Spleen (tissue), 11 donors: ENCODE results near the gene SCIMP. TPM values are rescaled to one million over a fixed set of nuclear protein-coding genes. Genes with fewer than 3 reads are reported as not detected.

Experiments
- DNase-seq: peaks from one replicate; pipeline ENCODE4 v3.0.0-alpha.2; 2020
- H3K27ac ChIP-seq, 8 donors: fragments of 200-600 bp; sonication (generic) in 7 of 8; 1 replicate in 4 of 8; 2 replicates in 4 of 8; pipeline versions ENCODE4 v1.5.0 to v1.8.0; 2016 to 2021; ENCODE audit warnings: inconsistent platforms in 4 of 8, mild to moderate bottlenecking in 4 of 8, moderate library complexity in 1 of 8
- H3K27me3 ChIP-seq, 7 donors: fragments of 200-600 bp; sonication (generic) in 6 of 7; replicated peaks in 1 of 7; 1 replicate in 4 of 7; 2 replicates in 3 of 7; pipeline versions ENCODE4 v1.5.0 to v1.8.0; 2016 to 2021; ENCODE audit warnings: inconsistent platforms in 3 of 7, mild to moderate bottlenecking in 1 of 7
- H3K36me3 ChIP-seq, 6 donors: fragments of 200-600 bp; sonication (generic) in 5 of 6; 1 replicate in 4 of 6; 2 replicates in 2 of 6; pipeline versions ENCODE4 v1.5.0 to v1.8.0; 2016 to 2021; ENCODE audit warnings: inconsistent platforms in 2 of 6
- H3K4me1 ChIP-seq, 6 donors: fragments of 200-600 bp; sonication (generic) in 5 of 6; 1 replicate in 3 of 6; 2 replicates in 3 of 6; pipeline versions ENCODE4 v1.5.0 to v1.8.0; 2016 to 2021; ENCODE audit warnings: inconsistent platforms in 3 of 6
- H3K4me3 ChIP-seq, 8 donors: fragments of 200-600 bp; sonication (generic) in 7 of 8; 1 replicate in 4 of 8; 2 replicates in 4 of 8; pipeline versions ENCODE4 v1.5.0 to v1.8.0; 2016 to 2021; ENCODE audit warnings: inconsistent platforms in 4 of 8, mild to moderate bottlenecking in 4 of 8, moderate library complexity in 2 of 8
- H3K9me3 ChIP-seq, 8 donors: fragments of 200-600 bp; sonication (generic) in 7 of 8; 1 replicate in 4 of 8; 2 replicates in 4 of 8; pipeline versions ENCODE4 v1.5.0 to v1.8.0; 2016 to 2021; ENCODE audit warnings: inconsistent platforms in 4 of 8
- POLR2A ChIP-seq, 3 donors: fragments of 450-650 bp; IDR thresholded peaks; one replicate each; pipeline ENCODE4 v1.5.1; 2017; ENCODE audit warnings: antibody characterized with exemption in 3 of 3, mild to moderate bottlenecking in 1 of 3
- POLR2AphosphoS5 ChIP-seq, 3 donors: sonication (generic); formaldehyde crosslinking; IDR thresholded peaks; one replicate each; pipeline ENCODE4 v1.5.1; 2017; ENCODE audit warnings: antibody characterized with exemption in 3 of 3
- WGBS, 5 donors: extraction: QIAGEN DNeasy Blood & Tissue Kit in 3 of 5; methylation state at CpG; one replicate each; pipeline versions ENCODE4 v1.1.5 to v1.1.7; 2013 to 2018; 5-methylcytosine and 5-hydroxymethylcytosine counted together
- intact Hi-C: fragments of 100-400 bp; cut with DNase I; formaldehyde crosslinking; loops from one replicate; pipeline ENCODE4 v1.15.0; 2023; ENCODE audit warnings: low total_unique reads
- polyA plus RNA-seq, 3 donors: library from polyadenylated mRNA; stranded (reverse); fragments of 200-250 nt; gene quantifications; one replicate each; pipeline ENCODE4 v1.2.1, GENCODE V29; 2013
- total RNA-seq, 7 donors: library from RNA; depleted of rRNA in 3 of 7; stranded (reverse); fragments of >200 nt in 3 of 7; fragmentation: NEBNext Ultra II Directional in 4 of 7; extraction: Animal tissue kit (Norgen Biotek cat#: 25700) in 4 of 7; gene quantifications; one replicate each; pipeline versions ENCODE4 v1.1.0 to v1.2.1, GENCODE V29; 2016 to 2021
- TF ChIP-seq, protein P1 (sequence below), 11 experiments: fragments of 200-600 bp in 7 of 11; fragments of 450-650 bp in 4 of 11; sonication (generic) in 4 of 11; IDR thresholded peaks in 8 of 11; conservative IDR thresholded peaks in 3 of 11; 1 replicate in 7 of 11; 2 replicates in 4 of 11; pipeline versions ENCODE4 v1.4.0 to v1.8.0; 2016 to 2021; ENCODE audit warnings: antibody characterized with exemption in 11 of 11, inconsistent platforms in 4 of 11, mild to moderate bottlenecking in 1 of 11
- donor health status: healthy with polysubstance abuse.
- donor health status: DM: no; HTN: no; CAD: no; lungs with moderate emphysema.
- donor health status: DM: no; HTN: no; CAD: no.
- donor health status: Bipolar disorder and iron deficiency.
- donor health status: healthy.
- donor health status: DM: no; HTN: no; CAD: no.
- donor health status: DM: yes; HTN: yes; CAD: no.

Gene SCIMP
- total and polyA plus RNA-seq, 10 donors = 18.9 to 102 (median 77.5) TPM

DNA sequence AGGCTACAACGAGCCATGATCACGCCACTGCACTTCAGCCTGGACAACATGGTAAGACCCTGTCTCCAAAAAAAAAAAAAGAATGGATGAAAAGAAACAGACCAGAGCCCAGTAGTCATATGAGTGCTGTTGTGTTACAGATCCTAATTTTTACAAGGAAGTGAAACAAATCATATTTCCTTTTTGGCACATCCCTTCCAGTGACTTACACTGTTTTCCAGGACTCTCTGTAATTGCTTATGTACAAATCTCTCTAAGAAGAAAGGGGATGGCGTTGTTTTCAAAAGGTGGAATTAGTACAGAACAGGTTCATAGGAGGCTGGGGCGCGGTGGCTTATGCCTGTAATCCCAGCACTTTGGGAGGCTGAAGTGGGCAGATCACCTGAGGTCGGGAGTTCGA lies 23.2 kb downstream of the SCIMP start:
- TF ChIP-seq POLR2AphosphoS5 (IDR thresholded peaks at IDR 0.05) = no peak
- no peak for TF ChIP-seq POLR2A (IDR thresholded peaks at IDR 0.05)
- TF ChIP-seq, protein P1, sequence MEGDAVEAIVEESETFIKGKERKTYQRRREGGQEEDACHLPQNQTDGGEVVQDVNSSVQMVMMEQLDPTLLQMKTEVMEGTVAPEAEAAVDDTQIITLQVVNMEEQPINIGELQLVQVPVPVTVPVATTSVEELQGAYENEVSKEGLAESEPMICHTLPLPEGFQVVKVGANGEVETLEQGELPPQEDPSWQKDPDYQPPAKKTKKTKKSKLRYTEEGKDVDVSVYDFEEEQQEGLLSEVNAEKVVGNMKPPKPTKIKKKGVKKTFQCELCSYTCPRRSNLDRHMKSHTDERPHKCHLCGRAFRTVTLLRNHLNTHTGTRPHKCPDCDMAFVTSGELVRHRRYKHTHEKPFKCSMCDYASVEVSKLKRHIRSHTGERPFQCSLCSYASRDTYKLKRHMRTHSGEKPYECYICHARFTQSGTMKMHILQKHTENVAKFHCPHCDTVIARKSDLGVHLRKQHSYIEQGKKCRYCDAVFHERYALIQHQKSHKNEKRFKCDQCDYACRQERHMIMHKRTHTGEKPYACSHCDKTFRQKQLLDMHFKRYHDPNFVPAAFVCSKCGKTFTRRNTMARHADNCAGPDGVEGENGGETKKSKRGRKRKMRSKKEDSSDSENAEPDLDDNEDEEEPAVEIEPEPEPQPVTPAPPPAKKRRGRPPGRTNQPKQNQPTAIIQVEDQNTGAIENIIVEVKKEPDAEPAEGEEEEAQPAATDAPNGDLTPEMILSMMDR (IDR thresholded peaks at IDR 0.05 in 8 of 11, conservative IDR thresholded peaks at IDR 0.05 in 3 of 11) = no peak
- H3K27ac ChIP-seq = peak overlapping the region; percentile 7 to 90 (median 74)
- intact Hi-C loops = no loop called here

DNA sequence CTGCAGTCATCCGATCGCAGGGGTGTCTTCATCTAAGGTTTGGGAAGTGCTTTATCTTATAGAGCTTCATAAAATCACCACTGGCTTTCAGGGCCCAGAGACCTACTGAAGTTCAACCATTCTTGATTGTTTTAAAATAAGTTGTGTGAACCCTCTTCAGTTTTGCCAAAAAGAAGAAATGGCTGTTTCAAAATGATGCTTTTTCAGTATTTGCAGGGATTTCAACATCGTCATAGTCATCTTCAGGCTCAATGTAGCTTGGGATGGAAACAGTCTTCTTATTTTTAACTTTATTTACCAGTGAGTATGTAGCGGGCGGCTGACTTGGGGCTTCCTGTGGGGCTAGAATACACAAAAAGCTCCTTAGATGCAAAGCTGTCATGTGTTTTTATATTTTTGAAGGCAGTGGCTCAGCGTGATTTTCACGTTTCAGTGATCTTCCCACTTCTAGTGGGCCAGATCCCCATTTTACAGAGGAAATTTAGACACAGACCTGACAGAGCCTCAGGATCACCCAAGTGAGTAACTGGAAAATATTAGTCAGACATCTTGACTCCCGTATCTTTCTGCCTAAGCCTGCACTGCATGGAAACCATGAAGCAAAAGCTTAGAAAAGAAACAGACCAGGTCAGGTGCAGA lies 23.9 kb downstream of the SCIMP start:
- peak; percentile 61 for DNase-seq
- Histone ChIP-seq H3K4me1 (peaks cover 0 to 52% (median 37%) of the 10 kb centered on the region in 6 donors), H3K27me3 (no peaks in the 10 kb centered on the region), H3K27ac (peak overlapping the region in 7 of 8 donors; percentile 72 to 90 (median 75)), H3K36me3 (peaks cover 0 to 66% (median 17%) of the 10 kb centered on the region in 6 donors), H3K4me3 (no peak overlapping the region), H3K9me3 (no peaks in the 10 kb centered on the region)
- intact Hi-C loops = no loop called here
- 64 to 79% (median 73%) methylated on average over 8 of the region's 8 CpGs for WGBS, 5 donors
- TF ChIP-seq POLR2A (IDR thresholded peaks at IDR 0.05) (no peak), POLR2AphosphoS5 (IDR thresholded peaks at IDR 0.05) (no peak)
- TF ChIP-seq, protein P1 (IDR thresholded peaks at IDR 0.05 in 8 of 11, conservative IDR thresholded peaks at IDR 0.05 in 3 of 11) = no peak

More for the DNA sequence above, 23.2 kb downstream of the SCIMP start:
- H3K4me3 ChIP-seq = no peak overlapping the region
- no peaks in the 10 kb centered on the region for H3K9me3 ChIP-seq
- no peaks in the 10 kb centered on the region for H3K27me3 ChIP-seq
- DNase-seq = peak; percentile 42
- WGBS, 5 donors = 77 to 90% (median 84%) methylated on average over 7 of the region's 7 CpGs
- peaks cover 0 to 73% (median 22%) of the 10 kb centered on the region in 6 donors for H3K36me3 ChIP-seq
- H3K4me1 ChIP-seq = peaks cover 0 to 52% (median 37%) of the 10 kb centered on the region in 6 donors

DNA sequence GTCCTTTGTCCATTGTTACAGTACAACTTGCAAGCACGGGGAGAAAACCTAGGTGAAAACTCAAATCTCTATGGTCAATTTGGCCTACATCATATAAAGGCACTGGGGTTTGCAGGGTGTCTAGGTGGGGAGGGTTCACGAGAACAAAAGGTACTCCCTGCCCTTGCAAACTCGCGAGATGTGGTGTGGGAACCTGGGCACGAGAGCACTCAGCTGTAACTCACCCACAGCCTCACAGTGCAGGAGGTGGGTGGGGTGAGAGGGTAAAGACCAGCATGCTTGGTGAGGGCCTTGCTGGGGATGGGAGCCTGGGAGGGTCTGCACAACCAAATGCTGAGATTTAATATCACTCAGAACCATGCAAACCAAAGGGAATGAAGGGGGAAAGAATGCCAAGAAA lies 24.6 kb downstream of the SCIMP start:
- 69 to 78% (median 72%) methylated on average over 5 of the region's 5 CpGs for WGBS, 5 donors
- intact Hi-C loops = no loop called here
- Histone ChIP-seq H3K27ac (peak overlapping the region in 7 of 8 donors; percentile 72 to 90 (median 75)), H3K4me1 (peaks cover 0 to 52% (median 37%) of the 10 kb centered on the region in 6 donors), H3K9me3 (peaks cover 0 to 4% (median 0%) of the 10 kb centered on the region in 8 donors), H3K4me3 (no peak overlapping the region), H3K36me3 (peaks cover 0 to 59% (median 12%) of the 10 kb centered on the region in 6 donors), H3K27me3 (no peaks in the 10 kb centered on the region)
- no peak for TF ChIP-seq POLR2A (IDR thresholded peaks at IDR 0.05)
- TF ChIP-seq POLR2AphosphoS5 (IDR thresholded peaks at IDR 0.05) = peak in 2 of 3 donors; percentile 76 to 87
- DNase-seq = peak; percentile 80

DNA sequence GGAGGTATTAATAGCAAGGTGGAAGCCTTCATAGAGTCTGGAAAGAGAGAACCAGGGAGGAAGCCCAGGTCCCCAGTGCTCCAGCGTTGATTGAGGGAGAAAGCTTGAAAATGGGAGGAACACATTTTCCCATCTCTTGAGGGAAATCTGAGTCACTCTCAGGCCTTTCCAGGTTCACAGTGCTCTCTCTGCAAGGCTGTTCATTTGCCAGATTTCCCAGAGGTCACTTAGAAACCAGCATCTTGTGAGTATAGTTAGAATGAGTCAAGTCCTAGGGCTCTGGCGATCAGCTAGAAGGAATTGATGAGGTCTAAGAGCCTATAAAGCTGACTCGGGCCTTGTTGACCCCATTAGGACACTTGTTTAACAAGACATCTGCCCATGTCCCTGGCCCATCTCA lies 25.3 kb downstream of the SCIMP start:
- H3K4me1 ChIP-seq = peaks cover 0 to 52% (median 37%) of the 10 kb centered on the region in 6 donors
- H3K36me3 ChIP-seq = peaks cover 0 to 52% (median 6%) of the 10 kb centered on the region in 6 donors
- peak in 1 of 3 donors; percentile 4 for TF ChIP-seq POLR2AphosphoS5 (IDR thresholded peaks at IDR 0.05)
- TF ChIP-seq POLR2A (IDR thresholded peaks at IDR 0.05) = no peak
- no peaks in the 10 kb centered on the region for H3K27me3 ChIP-seq
- H3K9me3 ChIP-seq = peaks cover 0 to 4% (median 0%) of the 10 kb centered on the region in 8 donors
- H3K4me3 ChIP-seq = no peak overlapping the region
- intact Hi-C loops = no loop called here
- peak overlapping the region in 7 of 8 donors; percentile 42 to 90 (median 75) for H3K27ac ChIP-seq
- DNase-seq = peak; percentile 30
- WGBS, 5 donors = 89 to 95% (median 94%) methylated on average over 3 of the region's 3 CpGs

DNA sequence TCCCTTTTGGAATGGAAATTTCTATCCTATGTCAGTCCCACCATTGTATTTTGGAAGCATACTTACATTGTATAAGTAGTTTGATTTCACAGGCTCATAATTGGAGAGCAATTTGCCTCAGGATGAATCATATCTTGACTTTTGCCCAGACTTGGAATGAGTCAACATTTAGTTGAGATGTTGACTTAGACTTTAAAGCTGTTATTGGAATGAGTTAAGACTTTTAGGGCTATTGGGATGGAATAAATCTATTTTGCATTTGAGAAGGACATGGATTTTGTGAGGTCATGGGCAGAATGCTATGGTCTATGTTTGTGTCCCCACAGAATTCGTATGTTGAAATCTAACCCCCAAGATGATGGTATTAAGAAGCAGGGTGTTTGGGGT lies 30.8 kb downstream of the SCIMP start:
- peaks cover 0 to 20% (median 1%) of the 10 kb centered on the region in 6 donors for H3K4me1 ChIP-seq
- peaks cover 0 to 9% (median 0%) of the 10 kb centered on the region in 6 donors for H3K36me3 ChIP-seq
- no peak overlapping the region for H3K4me3 ChIP-seq
- intact Hi-C loops = loop anchor here (5.0 kb wide), 1 partner anchor 33 kb away; no protein-coding TSS in a partner anchor
- no peaks in the 10 kb centered on the region for H3K27me3 ChIP-seq
- H3K27ac ChIP-seq = peak overlapping the region in 1 of 8 donors; percentile 86
- WGBS, 5 donors = 71 to 94% (median 89%) methylated on average over 1 of the region's 1 CpG
- peaks cover 0 to 4% (median 0%) of the 10 kb centered on the region in 8 donors for H3K9me3 ChIP-seq
- TF ChIP-seq, protein P1 (IDR thresholded peaks at IDR 0.05 in 8 of 11, conservative IDR thresholded peaks at IDR 0.05 in 3 of 11) = no peak
- TF ChIP-seq POLR2A (IDR thresholded peaks at IDR 0.05) = no peak
- no peak for TF ChIP-seq POLR2AphosphoS5 (IDR thresholded peaks at IDR 0.05)
- DNase-seq = no peak
